GM18858 (cell line): ENCODE data around the gene RAB21.
"Not testable (repeated sequence)": the region's sequence is repeated elsewhere in the genome, so short reads cannot be mapped to it uniquely, and the experiment has no call there.

ENCODE experiments used
- ATAC-seq: cut with Tn5 transposase; IDR thresholded peaks from one replicate; pipeline ENCODE4 v1.9.1; 2021; ENCODE audit not compliant: unreplicated experiment

Gene RAB21

DNA sequence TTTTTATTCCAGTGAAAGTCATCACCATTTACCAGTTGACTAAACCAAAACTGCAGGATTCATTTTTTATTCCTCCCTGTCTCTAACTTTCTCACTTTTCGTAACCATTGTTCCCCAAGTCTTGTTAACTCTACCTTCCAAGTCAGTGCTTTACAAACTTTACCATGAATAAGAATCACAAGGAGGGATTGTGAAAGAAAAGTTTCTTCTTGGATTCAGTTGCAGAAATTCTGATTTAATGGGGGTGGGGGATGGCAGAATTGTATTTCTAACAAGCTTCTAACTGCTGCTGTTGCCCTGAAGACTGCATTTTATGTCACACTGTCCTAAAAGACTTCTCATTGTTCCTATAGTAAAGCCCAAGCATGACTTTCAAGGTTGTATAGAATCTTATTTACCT, 5.0 kb upstream of the RAB21 start:
- no peak for ATAC-seq

DNA sequence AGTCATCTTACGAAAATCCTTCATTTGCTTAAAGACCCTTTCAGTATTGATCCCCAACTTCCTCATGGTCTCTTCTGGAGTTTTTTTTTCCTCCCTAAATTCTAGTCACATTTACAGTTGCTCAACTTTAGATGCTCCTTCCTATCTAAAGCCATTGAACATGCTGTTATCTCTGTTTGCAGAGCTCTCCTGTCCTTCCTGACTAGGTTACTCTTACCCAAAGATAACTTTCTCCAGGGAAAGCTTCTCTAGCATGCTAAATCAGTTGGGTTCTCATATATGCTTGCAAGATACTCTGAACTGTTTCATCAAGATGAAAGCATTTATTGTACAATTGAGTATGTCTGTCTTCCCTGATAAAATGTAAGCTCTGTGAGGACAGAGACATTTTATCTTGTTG, 1.8 kb upstream of the RAB21 start:
- no peak for ATAC-seq

DNA sequence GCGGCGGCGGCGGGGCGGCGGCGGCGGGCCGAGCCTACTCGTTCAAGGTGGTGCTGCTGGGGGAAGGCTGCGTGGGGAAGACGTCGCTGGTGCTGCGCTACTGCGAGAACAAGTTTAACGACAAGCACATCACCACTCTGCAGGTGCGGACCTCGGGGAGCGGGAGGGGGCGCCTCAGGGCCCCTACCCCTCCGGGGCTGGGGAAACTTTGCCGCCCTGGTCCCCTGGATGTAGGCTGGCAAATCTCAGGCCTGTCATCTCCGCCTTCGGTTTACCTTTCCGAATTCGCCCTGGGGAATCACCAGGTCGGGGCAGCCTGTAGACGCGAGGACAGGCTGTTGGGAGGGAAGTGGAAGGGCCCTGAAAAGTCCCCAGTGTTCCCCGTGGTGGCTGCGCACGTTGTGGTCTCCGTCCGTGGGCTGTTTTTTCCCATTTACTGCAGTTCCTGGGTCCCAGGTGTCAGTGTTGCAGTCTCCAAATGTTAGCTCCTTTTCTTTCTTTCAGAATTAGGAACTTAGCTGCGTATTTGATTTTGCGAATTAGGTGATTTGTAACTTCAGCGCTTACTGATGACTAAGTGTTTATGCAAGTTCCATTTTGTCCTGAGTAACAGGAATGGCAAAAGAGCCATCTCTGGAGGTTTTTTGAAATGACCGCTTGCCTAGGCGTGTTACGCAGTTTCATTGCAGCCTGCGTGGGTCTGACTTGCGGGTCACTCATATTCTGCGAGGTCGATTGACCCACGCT, 656 bp downstream of the RAB21 start:
- peak; percentile 34 for ATAC-seq

DNA sequence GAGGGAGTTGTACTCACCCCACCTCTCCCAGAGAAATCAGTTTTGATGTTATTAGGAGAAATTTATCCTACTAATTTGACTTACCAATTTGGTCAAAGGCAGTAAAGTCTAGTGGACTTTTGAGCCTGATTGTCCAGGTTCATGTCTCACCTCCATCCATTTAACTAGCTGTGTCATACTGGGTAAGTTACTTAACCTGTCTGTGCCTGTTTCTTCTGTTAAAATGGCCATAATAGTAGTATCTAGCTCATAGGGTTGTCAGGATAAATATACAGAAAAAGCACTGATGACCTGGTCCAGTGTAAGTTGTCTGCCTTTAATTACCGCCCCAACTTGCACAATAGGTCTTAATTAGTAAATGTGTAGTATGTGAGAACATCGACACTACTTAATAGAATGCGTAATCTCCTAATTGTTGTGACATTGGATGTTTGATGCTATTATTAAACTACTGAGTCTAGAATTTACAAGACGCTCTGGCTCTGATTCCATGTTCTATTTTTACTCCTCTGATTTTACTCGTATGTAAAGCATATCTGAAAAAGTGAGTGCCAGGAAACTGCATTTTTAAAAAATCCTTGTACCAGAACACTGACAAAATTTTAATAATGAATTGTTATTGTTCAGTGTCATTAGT, 1.5 kb downstream of the RAB21 start:
- no peak for ATAC-seq

DNA sequence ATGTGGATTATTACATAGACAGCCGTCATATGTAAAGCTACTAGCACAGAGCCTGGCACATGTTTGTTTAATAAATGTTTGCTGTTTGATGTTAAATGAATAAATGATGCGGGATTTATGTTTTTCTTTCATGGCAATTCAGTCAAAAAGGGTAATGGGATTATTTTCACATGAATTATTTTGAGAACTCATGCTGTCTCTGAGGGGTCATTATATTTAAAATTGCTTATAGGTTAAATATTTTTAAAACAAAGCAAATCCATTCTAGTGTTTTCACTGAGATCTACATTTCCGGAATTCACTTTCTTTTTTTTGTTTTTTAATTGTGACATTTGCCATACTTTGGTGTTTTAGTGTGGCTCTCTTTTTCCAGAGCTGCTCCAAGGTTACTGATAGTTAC, 5.3 kb downstream of the RAB21 start:
- no peak for ATAC-seq

DNA sequence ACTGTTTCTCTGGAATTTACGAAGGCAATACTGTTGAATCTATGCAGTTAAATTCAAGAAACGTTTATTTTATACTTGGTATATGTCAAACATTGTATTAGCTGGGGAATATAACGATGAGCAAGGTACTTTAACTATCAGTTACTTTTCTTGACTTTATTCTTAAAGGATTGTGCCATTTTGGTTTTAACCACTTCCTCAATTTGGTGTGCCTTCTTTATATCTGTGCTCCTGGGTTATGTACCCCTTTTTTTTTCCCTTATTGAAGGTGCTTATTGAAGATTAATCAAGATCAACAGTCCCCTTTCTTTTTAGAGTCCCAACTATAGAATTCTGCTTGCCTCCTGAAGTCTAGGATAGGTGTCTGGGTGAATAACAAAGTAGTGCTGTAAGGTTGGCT, 5.8 kb downstream of the RAB21 start:
- no peak for ATAC-seq

DNA sequence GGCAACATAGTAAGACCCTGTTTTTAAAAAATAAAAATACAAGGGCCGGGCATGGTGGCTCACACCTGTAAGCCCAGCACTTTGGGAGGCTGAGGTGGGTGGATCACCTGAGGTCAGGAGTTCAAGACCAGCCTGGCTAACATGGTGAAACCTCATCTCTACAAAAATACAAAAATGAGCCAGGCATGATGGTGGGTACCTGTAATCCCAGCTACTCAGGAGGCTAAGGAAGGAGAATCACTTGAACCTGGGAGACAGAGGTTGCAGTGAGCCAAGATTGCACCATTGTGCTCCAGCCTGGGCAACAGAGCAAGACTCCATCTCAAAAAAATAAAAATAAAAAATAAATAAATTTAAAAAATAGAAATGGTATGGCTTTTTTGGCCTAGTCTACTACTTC, 6.7 kb downstream of the RAB21 start:
- ATAC-seq: not testable (repeated sequence)

DNA sequence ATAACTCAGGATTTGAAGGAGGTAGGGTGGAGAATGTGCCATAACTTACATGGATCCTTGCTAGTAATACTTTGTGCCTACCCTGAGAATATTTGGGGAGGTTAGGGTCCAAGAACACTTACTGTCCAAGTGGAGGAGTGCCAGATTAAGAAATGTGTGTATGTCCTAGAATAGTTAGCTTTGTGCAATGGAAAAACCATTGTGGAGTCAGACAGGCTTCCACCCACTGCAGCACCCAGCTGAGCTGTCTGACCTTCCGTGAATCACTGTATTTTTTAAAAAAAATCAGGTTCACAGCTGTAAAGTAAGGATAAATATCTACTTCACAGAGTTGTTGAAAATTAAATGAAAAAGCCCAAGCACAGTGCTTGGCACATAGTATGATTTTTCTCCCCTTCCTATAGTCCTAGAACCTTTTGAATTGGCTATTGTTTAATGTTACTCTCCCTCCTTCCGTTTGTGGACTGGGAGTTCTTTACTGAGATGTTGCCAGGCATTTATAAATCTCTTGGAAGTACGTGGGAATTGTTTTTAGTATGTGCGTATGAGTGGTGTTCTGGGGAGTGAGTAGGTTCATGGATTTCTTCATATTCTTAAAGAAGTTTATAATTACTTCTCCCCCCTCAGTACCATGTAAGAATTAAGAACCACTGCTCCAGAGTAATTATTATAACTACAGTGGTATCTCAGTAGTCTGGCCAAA, 9.2 kb downstream of the RAB21 start:
- no peak for ATAC-seq

DNA sequence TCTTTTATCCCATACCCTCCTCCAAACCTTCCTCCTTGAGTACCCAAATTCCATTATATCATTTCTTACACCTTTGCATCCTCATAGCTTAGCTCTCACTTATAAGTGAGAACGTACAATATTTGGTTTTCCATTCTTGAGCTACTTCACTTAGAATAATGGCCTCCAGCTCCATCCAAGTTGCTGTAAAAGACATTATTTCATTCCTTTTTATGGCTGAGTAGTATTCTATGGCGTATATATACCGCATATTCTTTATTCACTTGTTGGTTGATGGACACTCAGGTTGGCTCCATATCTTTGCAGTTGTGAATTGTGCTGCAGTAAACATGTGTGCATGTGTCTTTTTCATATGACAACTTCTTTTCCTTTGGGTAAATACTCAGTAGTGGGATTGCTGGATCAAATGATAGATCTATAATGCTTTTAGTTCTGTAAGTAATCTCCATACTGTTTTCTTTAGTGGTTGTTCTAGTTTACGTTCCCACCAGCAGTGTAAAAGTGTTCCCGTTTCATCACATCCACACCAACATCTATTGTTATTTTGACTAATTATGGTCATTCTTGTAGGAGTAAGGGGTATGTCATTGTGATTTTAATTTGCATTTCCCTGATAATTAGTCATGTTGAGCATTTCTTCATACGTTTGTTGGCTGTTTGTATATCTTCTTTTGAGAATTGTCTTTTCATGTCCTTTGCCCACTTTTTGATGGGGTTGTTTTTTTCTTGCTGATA, 10.1 kb downstream of the RAB21 start:
- no peak for ATAC-seq

DNA sequence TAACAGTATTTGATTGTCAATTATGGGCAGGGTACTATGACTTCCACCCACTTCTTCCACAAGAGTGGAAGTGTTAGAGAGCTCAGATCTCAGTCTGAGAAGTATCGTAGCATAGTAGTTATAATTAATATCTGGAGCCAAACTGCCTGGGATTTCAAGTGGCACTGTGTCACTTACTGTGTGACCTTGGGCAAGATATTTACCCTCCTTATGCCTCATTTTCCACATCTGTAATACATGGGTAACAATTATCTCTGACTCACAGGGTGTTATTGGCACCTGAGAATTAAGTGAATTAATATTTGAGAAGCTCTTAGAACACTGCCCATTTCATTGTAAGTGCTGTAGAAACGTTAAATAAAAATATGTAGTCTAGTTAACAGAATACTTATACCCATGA, 11.5 kb downstream of the RAB21 start:
- no peak for ATAC-seq

DNA sequence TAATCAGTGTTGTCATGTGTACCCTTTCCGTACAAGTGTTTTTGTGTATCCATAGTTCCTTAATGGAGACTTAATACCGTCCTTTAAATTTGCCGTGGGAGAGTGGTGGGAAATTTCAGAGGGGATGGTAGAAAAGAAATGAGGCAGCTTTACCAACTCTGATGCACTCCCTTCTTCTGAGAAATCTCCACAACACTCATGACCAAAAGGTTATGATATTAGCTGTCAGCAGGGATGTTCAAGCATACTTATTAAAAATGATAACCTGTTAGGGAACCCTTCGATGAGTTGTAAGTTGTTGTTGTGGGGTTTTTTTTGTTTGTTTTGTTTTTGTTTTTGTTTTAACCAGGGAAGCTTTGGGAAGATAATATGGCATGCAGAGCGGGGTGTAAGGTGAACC, 12.5 kb downstream of the RAB21 start:
- no peak for ATAC-seq

DNA sequence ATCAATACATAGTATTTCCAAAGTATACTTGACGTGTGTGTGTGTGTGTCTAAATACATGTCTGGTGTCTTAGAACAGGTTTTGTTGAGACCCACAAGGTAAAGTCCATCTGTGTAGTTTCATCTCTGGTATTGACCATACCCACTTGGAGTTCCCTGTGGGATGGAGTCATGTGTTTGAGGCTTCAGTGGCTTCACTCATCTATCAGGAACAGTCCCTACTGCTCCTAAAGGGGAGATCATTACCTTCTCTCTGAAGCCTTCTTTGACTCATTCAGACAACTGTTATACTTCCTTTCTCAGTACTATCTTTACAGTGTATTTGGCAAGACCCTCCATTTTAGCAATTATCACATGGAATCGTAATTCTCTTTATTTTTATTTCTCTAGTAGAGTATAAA, 14.2 kb downstream of the RAB21 start:
- ATAC-seq: no peak

DNA sequence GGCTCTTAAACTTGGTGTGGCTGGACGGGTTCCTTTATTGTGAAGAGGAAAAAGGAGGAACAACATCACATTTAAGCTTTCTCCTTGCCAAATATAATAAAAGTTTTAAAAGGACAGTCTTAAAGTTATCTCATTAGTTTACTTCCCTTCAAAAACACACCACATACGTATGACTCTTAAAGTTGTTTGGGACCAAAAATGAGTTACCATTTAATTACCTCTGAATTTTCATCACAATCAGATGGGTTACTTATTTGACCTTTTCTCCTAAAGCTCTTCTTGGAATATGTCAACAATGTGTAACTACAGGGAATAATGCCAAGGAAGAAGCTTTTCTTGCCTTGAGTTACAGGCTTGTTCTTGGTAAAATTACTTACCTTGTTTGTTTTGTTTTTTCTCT, 16.4 kb downstream of the RAB21 start:
- no peak for ATAC-seq

DNA sequence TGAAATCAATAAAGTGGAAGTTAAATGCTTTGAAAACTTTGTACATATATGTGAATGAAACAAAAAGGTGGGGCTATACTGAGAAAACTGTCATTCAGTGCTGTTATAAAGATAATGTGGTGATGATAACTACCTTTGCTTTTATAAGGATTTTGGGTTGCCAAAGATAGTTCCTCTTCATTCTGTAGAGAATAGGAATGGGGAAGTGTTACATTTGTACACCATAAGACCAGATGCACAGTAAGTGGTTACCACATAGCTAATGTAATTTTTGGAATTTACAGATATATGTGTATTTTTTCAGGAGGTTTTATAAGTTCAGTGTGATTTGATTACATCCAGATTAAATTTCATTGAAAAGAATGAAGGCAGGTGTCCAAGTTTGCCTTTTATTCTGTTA, 18.1 kb downstream of the RAB21 start:
- ATAC-seq: no peak

DNA sequence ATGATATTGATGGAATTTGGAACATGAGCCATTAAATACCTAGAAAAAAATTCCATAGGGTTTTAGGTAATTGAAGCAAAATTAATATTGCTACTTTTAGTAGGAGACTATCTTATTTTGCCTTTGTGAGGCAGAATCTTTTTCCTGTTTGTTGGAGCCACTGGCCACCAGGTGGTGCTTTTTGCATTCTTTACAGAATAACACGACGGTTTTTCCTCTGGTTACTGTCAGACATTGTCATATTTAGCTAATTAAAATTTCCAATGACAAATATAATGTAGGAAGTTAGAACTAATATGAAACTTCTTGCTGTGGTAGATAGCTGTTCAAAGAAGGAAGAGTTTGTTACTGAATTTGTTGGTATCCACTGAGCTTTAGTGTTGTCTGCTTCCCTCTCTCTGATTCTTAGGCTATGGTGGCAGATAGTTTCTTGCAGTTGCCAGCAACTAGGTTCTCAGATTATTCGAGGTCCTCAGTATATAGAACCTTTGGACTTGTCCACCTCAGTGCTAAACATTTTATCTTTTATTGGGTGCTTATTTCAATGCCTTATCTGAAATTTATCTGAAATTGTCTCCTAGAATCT, 25.7 kb downstream of the RAB21 start:
- ATAC-seq: peak; percentile 46

DNA sequence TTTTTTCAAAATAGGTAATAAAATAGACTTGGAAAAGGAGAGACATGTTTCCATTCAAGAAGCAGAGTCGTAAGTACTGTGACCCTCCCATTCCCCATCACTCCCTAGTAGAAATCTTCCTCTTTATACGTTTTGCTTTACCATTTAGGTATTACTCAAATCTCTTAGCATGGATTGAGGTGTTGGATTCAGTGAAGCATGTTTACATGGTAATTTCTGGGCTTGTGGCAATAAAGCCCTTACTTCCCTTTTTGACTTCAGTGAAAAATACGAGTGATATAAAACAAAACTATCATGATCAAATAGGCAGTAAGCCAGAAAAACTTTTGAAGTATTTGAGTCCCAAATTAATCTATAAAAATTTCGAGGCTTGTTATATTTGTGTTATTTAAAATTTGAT, 27.4 kb downstream of the RAB21 start:
- peak; percentile 63 for ATAC-seq

DNA sequence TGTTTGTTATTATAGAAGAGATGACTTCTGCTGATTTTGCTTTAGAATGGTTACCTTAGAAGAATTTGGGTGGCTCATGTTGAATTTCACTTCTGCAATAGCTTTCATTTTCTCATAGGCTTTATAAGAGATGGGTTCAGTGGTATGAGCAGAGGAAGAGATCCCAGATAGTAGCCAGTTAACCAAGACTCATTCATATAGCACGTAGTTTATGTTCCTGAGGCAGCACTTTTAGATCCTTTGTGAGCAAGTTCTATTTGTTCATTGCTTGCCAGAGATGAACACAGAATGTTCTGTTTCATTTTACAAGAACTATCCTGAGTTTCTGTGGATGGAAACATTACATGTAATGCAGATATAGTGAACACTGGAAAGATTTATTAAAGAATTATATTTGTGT, 32.2 kb downstream of the RAB21 start:
- no peak for ATAC-seq

DNA sequence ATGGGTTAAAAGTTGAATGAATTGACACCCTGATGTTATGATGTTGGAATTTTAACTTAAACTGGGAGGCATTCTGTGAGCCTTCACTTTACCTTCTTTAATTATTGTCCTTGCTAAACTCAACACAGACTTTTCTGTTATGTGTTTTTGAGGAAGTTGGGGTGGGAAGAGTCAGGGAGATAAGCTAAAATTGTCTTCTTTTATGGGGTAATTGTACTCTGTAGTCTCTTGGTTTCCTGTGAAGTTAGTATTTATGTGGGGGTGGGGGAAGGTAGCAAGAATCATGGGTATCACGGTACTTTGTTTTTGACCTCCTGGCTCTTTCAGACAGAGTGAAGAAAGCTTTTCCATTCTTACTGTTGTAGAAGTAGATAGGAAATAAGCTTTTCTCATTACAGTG, 32.9 kb downstream of the RAB21 start:
- no peak for ATAC-seq

DNA sequence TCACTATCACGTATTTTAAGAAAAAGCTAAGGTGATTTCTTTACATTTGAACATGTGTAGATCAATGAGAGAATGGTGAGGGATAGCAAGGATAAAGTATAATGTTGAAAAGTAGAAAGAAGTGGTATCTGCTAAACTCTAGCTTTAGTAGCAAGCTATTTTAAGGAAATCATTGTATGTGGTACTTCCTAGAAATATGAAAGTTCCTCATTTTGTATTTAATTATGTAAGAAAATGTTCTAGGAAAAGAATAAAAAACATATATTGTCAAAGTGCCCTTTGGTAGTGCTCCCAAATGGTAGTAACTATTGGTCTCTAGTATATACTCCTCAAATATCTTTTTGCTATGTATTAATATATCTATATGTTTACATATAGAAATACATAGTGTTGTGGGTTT, 35.7 kb downstream of the RAB21 start:
- ATAC-seq: no peak

DNA sequence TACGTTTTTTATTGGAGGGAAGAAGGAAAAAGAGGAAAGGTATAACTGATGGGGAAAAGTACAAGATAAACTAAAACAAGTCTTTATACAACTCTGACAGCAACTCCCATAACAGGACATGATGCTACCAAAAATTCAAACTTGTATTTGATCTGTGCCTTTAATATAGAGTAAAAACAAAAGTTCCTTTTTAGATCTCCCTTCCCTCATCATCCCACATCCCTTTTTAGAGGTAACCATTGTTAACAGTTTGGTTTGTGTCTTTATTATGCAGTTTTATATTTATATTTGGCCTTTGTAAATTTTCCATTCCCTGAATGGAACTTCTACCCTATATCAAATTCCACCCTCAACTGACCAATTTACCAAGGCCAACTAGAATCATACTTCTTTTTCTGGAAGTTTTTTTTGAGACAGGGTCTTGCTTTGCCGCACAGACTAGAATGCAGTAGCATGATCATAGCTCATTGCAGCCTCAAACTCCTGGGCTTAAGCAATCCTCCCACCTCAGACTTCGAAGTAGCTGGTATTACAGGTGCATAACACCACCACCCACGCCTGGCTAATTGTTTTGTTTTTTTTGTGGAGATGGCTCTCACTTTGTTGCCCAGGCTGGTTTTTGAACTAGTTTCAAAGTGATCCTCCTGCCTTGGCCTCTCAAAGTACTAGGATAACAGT, 36.9 kb downstream of the RAB21 start:
- no peak for ATAC-seq

DNA sequence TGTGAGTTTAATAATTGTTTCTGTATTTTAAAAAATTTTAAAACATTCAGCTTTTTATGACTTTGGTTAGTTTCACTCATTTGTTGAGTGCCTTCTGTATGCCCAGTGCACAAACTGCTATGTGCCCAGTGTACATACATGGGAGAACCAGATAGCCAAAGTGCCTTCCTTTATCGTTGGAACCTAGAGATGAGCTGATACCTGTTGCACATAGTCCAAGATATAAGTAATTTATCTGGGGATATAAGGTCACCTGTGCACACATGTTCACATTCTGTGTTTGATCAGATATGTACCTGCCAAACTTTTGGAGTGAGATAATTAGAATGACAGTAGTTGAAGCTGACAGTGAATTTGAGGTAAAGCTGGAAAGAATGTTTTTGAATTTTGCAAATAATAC, 37.9 kb downstream of the RAB21 start:
- no peak for ATAC-seq
